ENCODE data around the gene TXLNG.

GRCh38 chrX:16743604-16744325 lies 42.5 kb upstream of the TXLNG start:
- no peak for TF ChIP-seq CTCF (conservative IDR thresholded peaks at IDR 0.05)
- no peak for TF ChIP-seq EZH2 (IDR thresholded peaks at IDR 0.05; ENCODE audit: low read depth)
